Endodermal cell (in vitro differentiated cells): ENCODE data around the gene IRS1. TPM values are rescaled to one million over a fixed set of nuclear protein-coding genes. Genes with fewer than 3 reads are reported as not detected.
A peak's percentile ranks its signal among the peaks of the same experiment; 100 is the strongest.

Experiments used
- DNase-seq: peaks from one replicate; pipeline ENCODE4 v3.0.0-alpha.2; 2017
- H3K27ac ChIP-seq: 2 replicates; pipeline ENCODE4 v1.5.1; 2013; ENCODE audit warnings: mild to moderate bottlenecking, low read depth, low read length, moderate library complexity
- H3K27me3 ChIP-seq: 2 replicates; pipeline ENCODE4 v1.6.1; 2013; ENCODE audit warnings: mild to moderate bottlenecking, low read length, moderate library complexity; ENCODE audit not compliant: insufficient read depth, control insufficient read depth, poor library complexity, severe bottlenecking
- H3K36me3 ChIP-seq: 2 replicates; pipeline ENCODE4 v1.7.0; 2013; ENCODE audit warnings: mild to moderate bottlenecking, low read length, moderate library complexity; ENCODE audit not compliant: control insufficient read depth, insufficient read depth
- H3K4me1 ChIP-seq: one replicate; pipeline ENCODE4 v1.7.0; 2013; ENCODE audit warnings: low read length; ENCODE audit not compliant: control insufficient read depth, insufficient read depth
- H3K4me3 ChIP-seq: 2 replicates; pipeline ENCODE4 v1.5.1; 2013; ENCODE audit warnings: mild to moderate bottlenecking, low read length, moderate library complexity
- H3K9ac ChIP-seq: 2 replicates; pipeline ENCODE4 v1.6.1; 2013; ENCODE audit warnings: mild to moderate bottlenecking, low read length, moderate library complexity; ENCODE audit not compliant: poor library complexity, severe bottlenecking; ENCODE audit errors: extremely low read depth
- H3K9me3 ChIP-seq: 2 replicates; pipeline ENCODE4 v1.6.1; 2013; ENCODE audit warnings: mild to moderate bottlenecking, low read length, moderate library complexity; ENCODE audit not compliant: control insufficient read depth
- H3K27ac Mint-ChIP-seq: 2 replicates; pipeline ENCODE4 v1.8.0; 2020; ENCODE audit warnings: mixed read lengths
- H3K27me3 Mint-ChIP-seq: 2 replicates; pipeline ENCODE4 v1.8.0; 2021; ENCODE audit warnings: mild to moderate bottlenecking, mixed read lengths; ENCODE audit not compliant: insufficient read depth
- H3K36me3 Mint-ChIP-seq: 2 replicates; pipeline ENCODE4 v1.8.0; 2020; ENCODE audit warnings: low read depth, mixed read lengths
- H3K4me1 Mint-ChIP-seq: 2 replicates; pipeline ENCODE4 v1.8.0; 2020; ENCODE audit warnings: mixed read lengths
- H3K4me3 Mint-ChIP-seq: 2 replicates; pipeline ENCODE4 v1.8.0; 2020; ENCODE audit warnings: mild to moderate bottlenecking, moderate library complexity, mixed read lengths
- H3K9me3 Mint-ChIP-seq: 2 replicates; pipeline ENCODE4 v1.8.0; 2020; ENCODE audit warnings: mild to moderate bottlenecking, mixed read lengths
- CTCF ChIP-seq: fragments of 200-600 bp; sonication (generic); conservative IDR thresholded peaks from 2 replicates; pipeline ENCODE4 v1.5.0; 2021; ENCODE audit warnings: antibody characterized with exemption, mild to moderate bottlenecking
- WGBS, 2 experiments: methylation state at CpG; one replicate each; pipeline versions ENCODE4 v1.1.5 to v1.1.7; 2013; ENCODE audit warnings: missing lambda C conversion rate in 2 of 2, mixed read lengths in 1 of 2; ENCODE audit not compliant: insufficient coverage in 1 of 2, insufficient read length in 1 of 2; 5-methylcytosine and 5-hydroxymethylcytosine counted together
- total RNA-seq, 2 donors: library from RNA; stranded (reverse); fragmentation: NEBNext Ultra II Directional in 1 of 2; extraction: Animal tissue kit (Norgen Biotek cat#: 25700) in 1 of 2; gene quantifications; 2 replicates in 1 of 2; 3 replicates in 1 of 2; pipeline ENCODE4 v1.2.1, GENCODE V29; 2021

IRS1 gene
- total RNA-seq, 2 donors from 2014 or later, result 16.2 to 16.6 TPM

DNA sequence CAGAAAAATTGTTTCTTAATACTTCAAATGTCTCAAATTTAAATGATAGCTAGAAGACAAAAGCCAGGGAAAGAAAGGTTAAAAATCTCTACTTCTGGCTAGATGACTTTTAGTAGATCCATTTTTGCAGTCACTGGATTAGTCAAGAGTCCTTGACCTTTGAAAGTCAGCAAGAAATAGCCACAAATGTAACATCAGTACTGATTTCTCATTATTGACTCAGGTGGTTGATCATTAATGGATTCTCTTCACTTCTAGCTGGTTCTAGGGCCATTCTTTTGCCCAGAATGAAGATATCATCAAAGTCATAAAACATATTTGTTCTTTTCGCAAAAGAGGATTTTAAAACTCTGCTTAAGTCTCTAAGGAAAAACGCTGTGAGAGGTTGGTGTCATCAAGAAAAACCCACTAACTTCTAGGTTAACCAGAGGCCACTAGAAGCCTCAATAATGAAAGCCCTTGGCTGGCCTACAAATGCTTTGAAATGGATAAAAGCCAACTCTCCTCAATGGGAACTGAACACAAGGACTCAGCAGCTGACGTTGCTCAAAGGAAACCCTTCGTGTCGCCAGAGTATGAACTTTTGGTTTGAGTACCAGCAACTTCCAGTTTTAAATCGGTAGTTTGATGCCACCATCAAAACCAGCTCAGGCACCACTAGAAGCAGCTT is 66.3 kb downstream of the IRS1 start:
- no peak overlapping the region for H3K4me3 ChIP-seq
- H3K4me1 ChIP-seq, result no peaks in the 10 kb centered on the region
- peaks cover 4% of the 10 kb centered on the region for H3K9me3 ChIP-seq
- Mint-ChIP-seq H3K36me3 (peaks cover 3% of the 10 kb centered on the region), H3K27ac (no peak overlapping the region), H3K4me3 (no peak overlapping the region), H3K9me3 (no peaks in the 10 kb centered on the region), H3K27me3 (no peaks in the 10 kb centered on the region), H3K4me1 (peaks cover 5% of the 10 kb centered on the region)
- H3K27me3 ChIP-seq, result no peaks in the 10 kb centered on the region
- 89 to 92% methylated on average over 4 to 6 of the region's 6 CpGs for WGBS, 2 experiments
- H3K27ac ChIP-seq, result no peak overlapping the region
- no peak for DNase-seq
- TF ChIP-seq CTCF, result no peak
- H3K9ac ChIP-seq, result no peak overlapping the region
- no peaks in the 10 kb centered on the region for H3K36me3 ChIP-seq

DNA sequence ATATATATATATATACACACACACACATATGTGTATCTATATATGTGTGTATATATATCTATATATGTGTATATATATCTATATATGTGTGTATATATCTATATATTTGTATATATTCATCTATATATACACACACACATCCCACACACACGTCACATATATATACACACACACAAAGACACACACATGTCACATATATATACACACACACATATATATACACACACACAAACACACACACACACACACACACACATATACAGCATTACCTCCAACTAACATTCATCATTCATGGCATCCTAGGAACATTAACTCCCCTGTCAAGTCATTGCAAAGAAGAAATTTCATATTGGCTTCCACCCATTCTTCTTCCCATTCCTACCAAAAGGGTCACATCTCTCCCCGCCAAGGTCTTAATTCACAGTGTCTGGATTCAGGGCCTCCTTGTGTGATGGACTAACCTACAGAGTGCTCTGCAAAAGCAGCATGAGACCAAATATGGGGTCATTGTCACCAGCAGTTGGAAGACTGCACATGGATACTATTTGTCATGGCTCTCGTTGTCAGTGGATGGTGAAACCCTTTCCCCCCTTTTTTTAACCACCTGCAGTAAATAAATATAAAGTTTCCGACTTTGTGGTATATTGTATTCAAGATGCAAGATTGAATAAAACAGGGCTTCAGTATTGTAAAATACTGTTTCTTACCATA is 67.0 kb downstream of the IRS1 start:
- Mint-ChIP-seq H3K4me1 (peaks cover 5% of the 10 kb centered on the region), H3K9me3 (no peaks in the 10 kb centered on the region), H3K36me3 (peaks cover 3% of the 10 kb centered on the region), H3K27ac (no peak overlapping the region), H3K4me3 (no peak overlapping the region), H3K27me3 (no peaks in the 10 kb centered on the region)
- no peak for TF ChIP-seq CTCF
- Histone ChIP-seq H3K27me3 (no peaks in the 10 kb centered on the region), H3K4me3 (no peak overlapping the region), H3K36me3 (no peaks in the 10 kb centered on the region), H3K9ac (no peak overlapping the region), H3K4me1 (no peaks in the 10 kb centered on the region), H3K9me3 (peaks cover 4% of the 10 kb centered on the region), H3K27ac (no peak overlapping the region)
- 94 to 95% methylated on average over 2 to 3 of the region's 4 CpGs for WGBS, 2 experiments
- no peak for DNase-seq

DNA sequence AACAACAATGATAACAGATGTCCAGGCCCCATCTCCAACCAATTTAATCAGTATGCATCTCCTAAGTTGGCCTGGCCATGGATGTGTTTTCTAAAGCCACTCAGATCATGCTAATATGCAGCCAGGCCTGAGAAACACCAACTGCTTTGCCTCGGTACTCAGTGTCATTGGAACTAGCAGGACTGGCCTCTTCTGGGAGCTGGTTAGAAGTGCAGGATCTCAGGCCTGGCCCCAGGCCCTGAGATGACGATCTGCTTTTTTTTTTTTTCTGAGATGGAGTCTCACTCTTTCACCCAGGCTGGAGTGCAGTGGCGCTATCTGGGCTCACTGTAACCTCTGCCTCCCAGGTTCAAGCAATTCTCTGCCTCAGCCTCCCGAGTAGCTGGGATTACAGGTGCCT is 69.1 kb downstream of the IRS1 start:
- no peak overlapping the region for H3K27ac ChIP-seq
- Mint-ChIP-seq H3K4me3 (no peak overlapping the region), H3K36me3 (peaks cover 3% of the 10 kb centered on the region), H3K4me1 (peaks cover 16% of the 10 kb centered on the region), H3K27me3 (no peaks in the 10 kb centered on the region), H3K9me3 (no peaks in the 10 kb centered on the region), H3K27ac (no peak overlapping the region)
- no peaks in the 10 kb centered on the region for H3K36me3 ChIP-seq
- H3K27me3 ChIP-seq, result no peaks in the 10 kb centered on the region
- H3K4me3 ChIP-seq, result no peak overlapping the region
- H3K9me3 ChIP-seq, result no peaks in the 10 kb centered on the region
- WGBS, 2 experiments, result 89 to 91% methylated on average over 4 of the region's 4 CpGs
- no peaks in the 10 kb centered on the region for H3K4me1 ChIP-seq
- H3K9ac ChIP-seq, result no peak overlapping the region
- TF ChIP-seq CTCF, result peak; percentile 60
- DNase-seq, result peak; percentile 61
